HEK293T (cell line): Measurements from ENCODE around the gene C5AR2.

Experiments
- CTCF ChIA-PET: fragments of 350-600 bp; formaldehyde crosslinking; extraction: SDS; loops from one replicate; lab custom pipeline; 2021; ENCODE audit warnings: antibody characterized with exemption, inconsistent platforms; lab: Yijun Ruan, JAX
- POLR2A ChIA-PET: fragments of 350-600 bp; formaldehyde crosslinking; extraction: SDS; loops from one replicate; lab custom pipeline; 2020; ENCODE audit warnings: antibody characterized with exemption, inconsistent platforms; lab: Yijun Ruan, JAX
- DNase-seq: peaks from one replicate; pipeline ENCODE4 v3.0.0; 2012; ENCODE audit warnings: mixed read lengths; ENCODE audit errors: extremely low spot score
- ARNT ChIP-seq: fragments of 450-650 bp; IDR thresholded peaks from 2 replicates; pipeline ENCODE4 v1.6.1; 2017; ENCODE audit warnings: mild to moderate bottlenecking
- BHLHE40 ChIP-seq: fragments of 450-650 bp; IDR thresholded peaks from 2 replicates; pipeline ENCODE4 v1.6.1; 2016; ENCODE audit warnings: mild to moderate bottlenecking, moderate library complexity, borderline replicate concordance
- CTBP1 ChIP-seq: fragments of 450-650 bp; IDR thresholded peaks from 2 replicates; pipeline ENCODE4 v1.6.1; 2016; ENCODE audit warnings: borderline replicate concordance
- ELF4 ChIP-seq: fragments of 450-650 bp; IDR thresholded peaks from 2 replicates; pipeline ENCODE4 v1.6.1; 2017; ENCODE audit warnings: antibody characterized with exemption
- FOXA1 ChIP-seq: fragments of 450-650 bp; IDR thresholded peaks from 2 replicates; pipeline ENCODE4 v1.6.1; 2016; ENCODE audit warnings: mild to moderate bottlenecking
- FOXK2 ChIP-seq: fragments of 450-650 bp; IDR thresholded peaks from 2 replicates; pipeline ENCODE4 v1.6.1; 2016; ENCODE audit warnings: mild to moderate bottlenecking
- FOXM1 ChIP-seq: fragments of 450-650 bp; IDR thresholded peaks from 2 replicates; pipeline ENCODE4 v1.6.1; 2017; ENCODE audit warnings: mild to moderate bottlenecking, borderline replicate concordance
- HDGF ChIP-seq: fragments of 450-650 bp; IDR thresholded peaks from 2 replicates; pipeline ENCODE4 v1.6.1; 2017; ENCODE audit warnings: antibody characterized with exemption, borderline replicate concordance
- L3MBTL2 ChIP-seq: fragments of 450-650 bp; conservative IDR thresholded peaks from 2 replicates; pipeline ENCODE4 v1.6.1; 2016; ENCODE audit warnings: mild to moderate bottlenecking
- LEF1 ChIP-seq: fragments of 450-650 bp; IDR thresholded peaks from 2 replicates; pipeline ENCODE4 v1.6.1; 2017; ENCODE audit warnings: mild to moderate bottlenecking, borderline replicate concordance
- NFRKB ChIP-seq: fragments of 450-650 bp; IDR thresholded peaks from 2 replicates; pipeline ENCODE4 v1.6.1; 2016; ENCODE audit warnings: mild to moderate bottlenecking, moderate library complexity
- PKNOX1 ChIP-seq: fragments of 450-650 bp; IDR thresholded peaks from 2 replicates; pipeline ENCODE4 v1.6.1; 2016
- SP1 ChIP-seq: fragments of 450-650 bp; IDR thresholded peaks from 2 replicates; pipeline ENCODE4 v1.6.1; 2017
- SUZ12 ChIP-seq: fragments of 450-650 bp; IDR thresholded peaks from 2 replicates; pipeline ENCODE4 v1.6.1; 2016; ENCODE audit warnings: mild to moderate bottlenecking
- TARDBP ChIP-seq: fragments of 450-650 bp; IDR thresholded peaks from 2 replicates; pipeline ENCODE4 v1.6.1; 2016
- ZNF384 ChIP-seq: fragments of 450-650 bp; IDR thresholded peaks from 2 replicates; pipeline ENCODE4 v1.6.1; 2016

Gene C5AR2

GRCh38 chr19:47377208-47377701 lies 45.3 kb downstream of the C5AR2 start:
- POLR2A ChIA-PET = no interaction called here
- CTCF ChIA-PET = interaction anchor here (1.3 kb wide), 1 partner anchor 26 kb away, joined by 4 read pairs; no protein-coding TSS in a partner anchor
- no peak for TF ChIP-seq ARNT
- no peak for DNase-seq

- TF ChIP-seq BHLHE40 (no peak), TARDBP (no peak), NFRKB (no peak), ZNF384 (no peak), FOXM1 (no peak), ARNT (no peak), HDGF (no peak), FOXA1 (no peak), SUZ12 (no peak), PKNOX1 (no peak), FOXK2 (no peak), L3MBTL2 (no peak), ELF4 (no peak), LEF1 (no peak)
- CTCF ChIA-PET = interaction anchor here (1.3 kb wide), 1 partner anchor 27 kb away, joined by 4 read pairs; no protein-coding TSS in a partner anchor
- POLR2A ChIA-PET = no interaction called here
- no peak for DNase-seq
Observed at GRCh38 chr19:47377801-47378200, 45.8 kb downstream of the C5AR2 start.

- no peak for DNase-seq
- ChIA-PET CTCF (interaction anchor here (1.3 kb wide), 1 partner anchor 27 kb away, joined by 4 read pairs; no protein-coding TSS in a partner anchor), POLR2A (no interaction called here)
- TF ChIP-seq SUZ12 (no peak), CTBP1 (no peak), ARNT (no peak), BHLHE40 (no peak), SP1 (no peak), FOXA1 (no peak), NFRKB (no peak), HDGF (no peak), L3MBTL2 (no peak), ELF4 (no peak), LEF1 (no peak), TARDBP (no peak), PKNOX1 (no peak), ZNF384 (no peak), FOXM1 (no peak), FOXK2 (no peak)
Observed at GRCh38 chr19:47378246-47378645, 46.3 kb downstream of the C5AR2 start.

- ChIA-PET CTCF (no interaction called here), POLR2A (no interaction called here)
- DNase-seq = no peak
- TF ChIP-seq FOXM1 (no peak), TARDBP (no peak), ARNT (no peak), HDGF (no peak), SUZ12 (no peak), BHLHE40 (no peak)
Observed at GRCh38 chr19:47379381-47379938, 47.5 kb downstream of the C5AR2 start.

GRCh38 chr19:47380559-47380958 lies 48.6 kb downstream of the C5AR2 start:
- no peak for TF ChIP-seq FOXA1
- TF ChIP-seq ARNT = no peak
- no peak for TF ChIP-seq ZNF384
- no peak for TF ChIP-seq FOXM1
- TF ChIP-seq ELF4 = no peak
- no peak for TF ChIP-seq SUZ12
- no peak for TF ChIP-seq PKNOX1
- no peak for TF ChIP-seq SP1
- no peak for TF ChIP-seq CTBP1
- TF ChIP-seq LEF1 = no peak
- TF ChIP-seq BHLHE40 = no peak
- TF ChIP-seq NFRKB = no peak
- TF ChIP-seq HDGF = no peak
- TF ChIP-seq TARDBP = no peak
- no peak for TF ChIP-seq L3MBTL2
- no peak for TF ChIP-seq FOXK2
- ChIA-PET CTCF (interaction anchor here (1.0 kb wide), 1 partner anchor 10 kb away, joined by 3 read pairs; no protein-coding TSS in a partner anchor), POLR2A (no interaction called here)

GRCh38 chr19:47381121-47381520 lies 49.1 kb downstream of the C5AR2 start:
- ChIA-PET POLR2A (no interaction called here), CTCF (interaction anchor here (1.0 kb wide), 1 partner anchor 10 kb away, joined by 3 read pairs; no protein-coding TSS in a partner anchor)
- TF ChIP-seq SP1 (no peak), PKNOX1 (no peak), HDGF (no peak), NFRKB (no peak), ZNF384 (no peak), LEF1 (no peak), ELF4 (no peak), FOXK2 (no peak)
- DNase-seq = no peak

More at GRCh38 chr19:47380559-47380958, 48.6 kb downstream of the C5AR2 start:
- DNase-seq = no peak
